ENCODE results near the gene RAB44. TPM values are rescaled to one million over a fixed set of nuclear protein-coding genes. Genes with fewer than 3 reads are reported as not detected.

RAB44 gene
- total RNA-seq, 1 donor from 2014 or later = 0.95 TPM

DNA sequence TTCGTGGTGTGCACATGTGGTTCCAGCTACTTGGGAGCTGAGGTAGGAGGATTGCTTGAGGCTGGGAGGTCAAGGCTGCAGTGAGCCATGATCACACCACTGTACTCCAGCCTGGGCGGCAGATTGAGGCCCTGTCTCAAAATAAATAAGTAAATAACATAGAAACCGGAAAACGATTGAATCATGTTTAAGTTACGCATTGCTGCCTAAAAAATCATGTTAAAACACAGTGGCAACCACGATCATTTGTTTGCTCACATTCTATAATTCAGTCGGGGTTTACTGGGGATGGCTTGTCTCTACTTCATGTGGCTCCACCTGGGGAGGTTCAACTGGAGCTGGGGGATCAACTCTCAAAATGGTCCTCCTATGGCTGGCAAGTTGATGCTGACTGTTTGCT lies 27.4 kb upstream of the RAB44 start:
- no peak for ATAC-seq
- Histone ChIP-seq H3K4me3 (no peak overlapping the region), H3K36me3 (no peaks in the 10 kb centered on the region), H3K27ac (no peak overlapping the region), H3K4me1 (peaks cover 20% of the 10 kb centered on the region), H3K9me3 (no peaks in the 10 kb centered on the region), H3K27me3 (ENCODE audit: low read depth) (no peaks in the 10 kb centered on the region)
- TF ChIP-seq, protein P1, sequence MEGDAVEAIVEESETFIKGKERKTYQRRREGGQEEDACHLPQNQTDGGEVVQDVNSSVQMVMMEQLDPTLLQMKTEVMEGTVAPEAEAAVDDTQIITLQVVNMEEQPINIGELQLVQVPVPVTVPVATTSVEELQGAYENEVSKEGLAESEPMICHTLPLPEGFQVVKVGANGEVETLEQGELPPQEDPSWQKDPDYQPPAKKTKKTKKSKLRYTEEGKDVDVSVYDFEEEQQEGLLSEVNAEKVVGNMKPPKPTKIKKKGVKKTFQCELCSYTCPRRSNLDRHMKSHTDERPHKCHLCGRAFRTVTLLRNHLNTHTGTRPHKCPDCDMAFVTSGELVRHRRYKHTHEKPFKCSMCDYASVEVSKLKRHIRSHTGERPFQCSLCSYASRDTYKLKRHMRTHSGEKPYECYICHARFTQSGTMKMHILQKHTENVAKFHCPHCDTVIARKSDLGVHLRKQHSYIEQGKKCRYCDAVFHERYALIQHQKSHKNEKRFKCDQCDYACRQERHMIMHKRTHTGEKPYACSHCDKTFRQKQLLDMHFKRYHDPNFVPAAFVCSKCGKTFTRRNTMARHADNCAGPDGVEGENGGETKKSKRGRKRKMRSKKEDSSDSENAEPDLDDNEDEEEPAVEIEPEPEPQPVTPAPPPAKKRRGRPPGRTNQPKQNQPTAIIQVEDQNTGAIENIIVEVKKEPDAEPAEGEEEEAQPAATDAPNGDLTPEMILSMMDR (IDR thresholded peaks at IDR 0.05) = no peak
- no peak for DNase-seq
- intact Hi-C loops (cut with DNase I) = loop anchor here (10.0 kb wide), 1 partner anchor 45 kb away; no protein-coding TSS in a partner anchor

- ATAC-seq = no peak
- TF ChIP-seq, protein P1 (IDR thresholded peaks at IDR 0.05) = no peak
- H3K4me1 ChIP-seq = peaks cover 25% of the 10 kb centered on the region
Measured at GRCh38 chr6:36671687-36672375, 25.8 kb upstream of the RAB44 start.

DNA sequence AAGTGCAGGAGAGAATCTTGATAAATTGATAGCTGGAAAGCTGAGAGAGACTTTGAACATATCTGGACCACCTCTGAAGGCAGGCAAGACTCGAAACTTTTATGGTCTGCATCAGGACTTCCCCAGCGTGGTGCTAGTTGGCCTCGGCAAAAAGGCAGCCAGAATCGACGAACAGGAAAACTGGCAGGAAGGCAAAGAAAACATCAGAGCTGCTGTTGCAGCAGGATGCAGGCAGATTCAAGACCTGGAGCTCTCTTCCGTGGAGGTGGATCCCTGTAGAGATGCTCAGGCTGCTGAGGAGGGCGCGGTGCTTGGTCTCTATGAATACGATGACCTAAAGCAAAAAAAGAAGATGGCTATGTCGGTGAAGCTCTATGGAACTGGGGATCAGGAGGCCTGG lies 23.7 kb upstream of the RAB44 start:
- no peak overlapping the region for H3K4me3 ChIP-seq
- intact Hi-C loops (cut with DNase I) = loop anchor here (10.0 kb wide), 1 partner anchor 49 kb away; no protein-coding TSS in a partner anchor
- DNase-seq (no peak), ATAC-seq (no peak)
- no peak overlapping the region for H3K27ac ChIP-seq
- H3K4me1 ChIP-seq = peaks cover 28% of the 10 kb centered on the region
- H3K36me3 ChIP-seq = no peaks in the 10 kb centered on the region
- no peaks in the 10 kb centered on the region for H3K27me3 ChIP-seq (ENCODE audit: low read depth)
- TF ChIP-seq, protein P1 (IDR thresholded peaks at IDR 0.05) = no peak
- no peaks in the 10 kb centered on the region for H3K9me3 ChIP-seq

More at GRCh38 chr6:36671687-36672375, 25.8 kb upstream of the RAB44 start:
- H3K4me3 ChIP-seq = no peak overlapping the region
- no peak overlapping the region for H3K27ac ChIP-seq
- H3K27me3 ChIP-seq (ENCODE audit: low read depth) = no peaks in the 10 kb centered on the region
- no peak for DNase-seq
- H3K9me3 ChIP-seq = no peaks in the 10 kb centered on the region
- intact Hi-C loops (cut with DNase I) = loop anchor here (10.0 kb wide), 1 partner anchor 47 kb away; no protein-coding TSS in a partner anchor
- H3K36me3 ChIP-seq = no peaks in the 10 kb centered on the region

DNA sequence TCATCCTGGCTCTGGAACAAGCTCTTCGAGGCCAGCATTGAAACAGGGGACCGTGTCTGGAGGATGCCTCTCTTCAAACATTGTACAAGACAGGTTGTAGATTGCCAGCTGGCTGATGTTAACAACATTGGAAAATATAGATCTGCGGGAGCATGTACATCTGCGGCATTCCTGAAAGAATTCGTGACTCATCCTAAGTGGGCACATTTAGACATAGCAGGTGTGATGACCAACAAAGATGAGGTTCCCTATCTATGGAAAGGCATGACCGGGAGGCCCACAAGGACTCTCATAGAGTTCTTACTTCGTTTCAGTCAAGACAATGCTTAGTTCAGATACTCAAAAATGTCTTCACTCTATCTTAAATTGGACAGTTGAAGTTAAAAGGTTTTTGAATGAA lies 22.7 kb upstream of the RAB44 start:
- Histone ChIP-seq H3K9me3 (no peaks in the 10 kb centered on the region), H3K4me1 (peaks cover 28% of the 10 kb centered on the region), H3K27ac (no peak overlapping the region), H3K27me3 (ENCODE audit: low read depth) (no peaks in the 10 kb centered on the region), H3K4me3 (no peak overlapping the region), H3K36me3 (no peaks in the 10 kb centered on the region)
- intact Hi-C loops (cut with DNase I) = loop anchor here (10.0 kb wide), 1 partner anchor 50 kb away; no protein-coding TSS in a partner anchor
- TF ChIP-seq, protein P1 (IDR thresholded peaks at IDR 0.05) = no peak
- DNase-seq (no peak), ATAC-seq (no peak)

DNA sequence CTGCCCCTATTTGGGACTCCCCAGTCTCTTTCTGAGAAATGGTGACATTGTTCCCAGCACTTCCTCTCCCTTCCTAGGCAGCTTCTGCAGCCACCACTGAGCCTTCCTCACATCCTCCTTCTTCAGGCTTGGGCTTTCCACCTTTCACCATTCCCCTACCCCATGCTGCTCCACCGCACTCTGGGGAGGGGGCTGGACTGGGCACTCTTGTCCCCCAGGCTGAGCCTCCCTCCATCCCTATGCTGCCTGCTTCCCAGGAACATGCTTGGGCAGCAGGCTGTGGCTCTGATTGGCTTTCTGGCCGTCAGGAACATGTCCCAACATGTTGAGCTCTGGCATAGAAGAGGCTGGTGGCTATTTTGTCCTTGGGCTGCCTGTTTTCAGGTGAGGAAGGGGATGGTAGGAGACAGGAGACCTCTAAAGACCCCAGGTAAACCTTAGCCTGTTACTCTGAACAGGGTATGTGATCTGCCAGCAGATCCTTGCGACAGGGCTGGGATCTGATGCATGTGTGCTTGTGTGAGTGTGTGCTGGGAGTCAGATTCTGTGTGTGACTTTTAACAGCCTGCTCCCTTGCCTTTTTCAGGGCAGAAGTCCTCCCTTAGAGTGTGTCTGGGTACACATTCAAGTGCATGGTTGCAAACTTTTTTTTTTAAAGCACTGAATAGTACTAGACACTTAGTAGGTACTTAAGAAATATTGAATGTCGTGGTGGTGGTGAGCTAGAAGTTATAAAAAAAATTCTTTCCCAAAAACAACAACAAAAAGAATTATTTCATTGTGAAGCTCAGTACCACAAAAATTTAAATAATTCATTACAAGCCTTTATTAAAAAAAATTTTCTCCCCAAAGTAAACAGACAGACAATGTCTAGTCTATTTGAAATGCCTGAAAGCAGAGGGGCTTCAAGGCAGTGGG lies 21.2 kb upstream of the RAB44 start:
- intact Hi-C loops (cut with DNase I) = loop anchor here (10.0 kb wide), 1 partner anchor 52 kb away; no protein-coding TSS in a partner anchor
- DNase-seq (no peak), ATAC-seq (no peak)
- peak overlapping the region; percentile 96 for H3K27ac ChIP-seq
- peak overlapping the region; percentile 3 for H3K4me3 ChIP-seq
- H3K4me1 ChIP-seq = peaks cover 34% of the 10 kb centered on the region
- TF ChIP-seq, protein P1 (IDR thresholded peaks at IDR 0.05) = no peak
- H3K9me3 ChIP-seq = no peaks in the 10 kb centered on the region
- H3K36me3 ChIP-seq = no peaks in the 10 kb centered on the region
- H3K27me3 ChIP-seq (ENCODE audit: low read depth) = no peaks in the 10 kb centered on the region

Data from lower lobe of right lung (tissue), 2 donors.